ENCODE results near the gene NAALADL2. TPM values are rescaled to one million over a fixed set of nuclear protein-coding genes. Genes with fewer than 3 reads are reported as not detected.

Gene NAALADL2
- total RNA-seq = 1.3 and 2.9 TPM in 2 replicates

GRCh38 chr3:174859114-174859735 is at the start of gene NAALADL2:
Gene NAALADL2, plus strand, starts transcription at chr3:174859334.

Small RNA genes within 50 kb of the gene (small RNA-seq; reads per million reads assigned to genes)
- gene MIR4789 (not detected), gene RNU4-91P (not detected), gene RNU6-1233P (not detected), gene RNU6-1317P (not detected)
